H1 (cell line): ENCODE measurements around the gene RRM1. TPM values are rescaled to one million over a fixed set of nuclear protein-coding genes. Genes with fewer than 3 reads are reported as not detected.

Source experiments
- ASH2L ChIP-seq: fragments of 200-600, 300-600 bp; sonication (generic); IDR thresholded peaks from one replicate; pipeline ENCODE4 v1.7.1; 2017; ENCODE audit warnings: low read length
- ATF3 ChIP-seq: IDR thresholded peaks from 2 replicates; pipeline ENCODE4 v1.6.1; 2011; ENCODE audit warnings: low read depth, mild to moderate bottlenecking, low read length; ENCODE audit not compliant: insufficient read depth
- CHD2 ChIP-seq: IDR thresholded peaks from 2 replicates; pipeline ENCODE4 v1.6.1; 2012; ENCODE audit warnings: low read length, improper control_type of control experiment
- CHD7 ChIP-seq: fragments of 300-600 bp; sonication (generic); IDR thresholded peaks from 2 replicates; pipeline ENCODE4 v1.7.1; 2012; ENCODE audit warnings: low read length, moderate library complexity, mild to moderate bottlenecking, inconsistent platforms; ENCODE audit not compliant: insufficient replicate concordance
- EZH2 ChIP-seq: fragments of 200-600 bp; sonication (generic); IDR thresholded peaks from 2 replicates; pipeline ENCODE4 v1.7.1; 2012; ENCODE audit warnings: low read depth, mild to moderate bottlenecking, moderate library complexity, low read length, inconsistent platforms; ENCODE audit not compliant: severe bottlenecking
- RFX5 ChIP-seq: IDR thresholded peaks from 2 replicates; pipeline ENCODE4 v1.6.1; 2011; ENCODE audit warnings: low read depth, low read length, improper control_type of control experiment, borderline replicate concordance
- SP2 ChIP-seq: IDR thresholded peaks from 2 replicates; pipeline ENCODE4 v1.6.1; 2012; ENCODE audit warnings: mild to moderate bottlenecking, low read length, inconsistent platforms
- SP4 ChIP-seq: IDR thresholded peaks from 2 replicates; pipeline ENCODE4 v1.6.1; 2012; ENCODE audit warnings: low read length, inconsistent platforms
- TAF1 ChIP-seq: IDR thresholded peaks from 2 replicates; pipeline ENCODE4 v1.6.1; 2011; ENCODE audit warnings: mild to moderate bottlenecking, low read depth, low read length
- YY1 ChIP-seq: IDR thresholded peaks from 2 replicates; pipeline ENCODE4 v1.6.1; 2011; ENCODE audit warnings: low read depth, mild to moderate bottlenecking, low read length
- polyA plus RNA-seq, 7 experiments: library from polyadenylated mRNA; depleted of rRNA in 3 of 7; stranded (reverse) in 5 of 7; unstranded in 2 of 7; fragments of >200 nt in 5 of 7; fragments of 200-250 nt in 2 of 7; gene quantifications; 1 replicate in 5 of 7; 2 replicates in 1 of 7; 4 replicates in 1 of 7; pipeline versions ENCODE4 v1.2.1 to v1.2.3, GENCODE V29; 2011 to 2013; ENCODE audit warnings: missing spikeins in 2 of 7, mixed read lengths in 2 of 7
- total RNA-seq: library from RNA; stranded (reverse); fragmentation: NEBNext Ultra II Directional; extraction: Animal tissue kit (Norgen Biotek cat#: 25700); gene quantifications from 2 replicates; pipeline ENCODE4 v1.2.1, GENCODE V29; 2021

RRM1 gene
- total and polyA plus RNA-seq, 2 of the 8 experiments (the other 6 are each of a cell fraction or from before 2014, with no cell fraction given) = 63.6 to 126 TPM

- TF ChIP-seq CHD7 = no peak
- no peak for TF ChIP-seq CHD2
- 0 out of 2 replicates have a peak, but pooled peaks have one; percentile 32 for TF ChIP-seq TAF1
- TF ChIP-seq ASH2L = peak; percentile 98
- TF ChIP-seq SP2 = no peak
- no peak for TF ChIP-seq SP4
- TF ChIP-seq ATF3 = no peak
- no peak for TF ChIP-seq EZH2
- TF ChIP-seq YY1 = peak; percentile 82
- no peak for TF ChIP-seq RFX5
Observed at GRCh38 chr11:4187055-4187988, 92.7 kb downstream of the RRM1 start (continued).
